Endothelial cell (in vitro differentiated cells): ENCODE data around the gene CPTP. TPM values are rescaled to one million over a fixed set of nuclear protein-coding genes. Genes with fewer than 3 reads are reported as not detected.
A peak's percentile ranks its signal among the peaks of the same experiment; 100 is the strongest.
"Not testable (repeated sequence)": the region's sequence is repeated elsewhere in the genome, so short reads cannot be mapped to it uniquely, and the experiment has no call there.

ENCODE experiments used
- DNase-seq: peaks from one replicate; pipeline ENCODE4 v3.0.0; 2021; ENCODE audit warnings: low spot score
- H3K27ac Mint-ChIP-seq: one replicate; pipeline ENCODE4 v1.8.0; 2021; ENCODE audit warnings: mixed read lengths, inconsistent platforms; ENCODE audit not compliant: unreplicated experiment
- H3K27me3 Mint-ChIP-seq: one replicate; pipeline ENCODE4 v1.8.0; 2021; ENCODE audit warnings: mild to moderate bottlenecking, moderate library complexity, mixed read lengths, inconsistent platforms; ENCODE audit not compliant: unreplicated experiment
- H3K36me3 Mint-ChIP-seq: one replicate; pipeline ENCODE4 v1.8.0; 2021; ENCODE audit warnings: mild to moderate bottlenecking, low read depth, mixed read lengths, inconsistent platforms; ENCODE audit not compliant: unreplicated experiment
- H3K4me1 Mint-ChIP-seq: one replicate; pipeline ENCODE4 v1.8.0; 2021; ENCODE audit warnings: mild to moderate bottlenecking, mixed read lengths, inconsistent platforms; ENCODE audit not compliant: unreplicated experiment
- H3K4me3 Mint-ChIP-seq: one replicate; pipeline ENCODE4 v1.8.0; 2021; ENCODE audit warnings: mild to moderate bottlenecking, mixed read lengths, inconsistent platforms; ENCODE audit not compliant: unreplicated experiment
- H3K9me3 Mint-ChIP-seq: one replicate; pipeline ENCODE4 v1.8.0; 2021; ENCODE audit warnings: mixed read lengths, inconsistent platforms; ENCODE audit not compliant: unreplicated experiment
- total RNA-seq: library from RNA; stranded (reverse); fragmentation: NEBNext Ultra II Directional; extraction: Animal tissue kit (Norgen Biotek cat#: 25700); gene quantifications from one replicate; pipeline ENCODE4 v1.2.1, GENCODE V29; 2021; ENCODE audit not compliant: unreplicated experiment
- TF ChIP-seq, protein P1 (sequence below): fragments of 200-600 bp; sonication (generic); IDR thresholded peaks from one replicate; pipeline ENCODE4 v1.5.0; 2021; ENCODE audit warnings: antibody characterized with exemption; ENCODE audit not compliant: unreplicated experiment

Gene CPTP
- total RNA-seq, 1 donor from 2014 or later: 26.0 TPM

DNA sequence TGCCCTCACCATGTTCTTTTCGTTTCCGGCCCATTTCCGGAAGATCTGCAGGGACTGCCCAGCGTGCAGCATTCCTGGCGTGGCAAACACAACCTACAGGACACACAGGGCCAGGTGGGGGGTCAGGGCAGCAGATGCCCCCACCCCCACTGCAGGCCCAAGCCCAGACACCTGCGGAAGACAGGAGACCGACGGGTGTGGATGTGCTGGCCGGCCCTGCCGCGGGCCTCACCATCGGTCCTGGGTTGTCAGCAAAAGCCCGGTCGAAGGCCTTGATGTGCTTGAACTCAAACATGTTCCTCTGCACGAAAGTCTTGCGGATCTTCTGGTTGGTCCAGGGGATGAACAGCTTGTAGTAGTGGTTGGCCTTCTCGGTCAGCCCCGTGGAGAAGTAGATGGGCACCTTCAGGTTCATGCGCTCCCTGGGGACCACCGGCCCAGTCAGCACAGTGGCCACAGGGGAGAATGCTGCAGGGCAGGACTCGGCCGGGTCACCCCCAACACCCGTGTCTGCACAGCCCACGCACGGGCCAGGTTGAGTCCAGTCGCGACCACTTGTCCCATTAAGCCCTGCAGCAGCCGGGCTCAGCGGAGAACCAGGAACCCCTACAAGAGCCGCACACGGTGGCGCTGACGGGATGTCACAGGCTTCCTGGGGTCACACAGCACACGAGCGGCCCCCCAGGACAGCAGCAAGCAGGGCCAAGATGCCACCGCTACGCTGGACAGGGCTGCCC, 10.9 kb upstream of the CPTP start:
- peak overlapping the region; percentile 65 for H3K4me3 Mint-ChIP-seq
- TF ChIP-seq, protein P1, sequence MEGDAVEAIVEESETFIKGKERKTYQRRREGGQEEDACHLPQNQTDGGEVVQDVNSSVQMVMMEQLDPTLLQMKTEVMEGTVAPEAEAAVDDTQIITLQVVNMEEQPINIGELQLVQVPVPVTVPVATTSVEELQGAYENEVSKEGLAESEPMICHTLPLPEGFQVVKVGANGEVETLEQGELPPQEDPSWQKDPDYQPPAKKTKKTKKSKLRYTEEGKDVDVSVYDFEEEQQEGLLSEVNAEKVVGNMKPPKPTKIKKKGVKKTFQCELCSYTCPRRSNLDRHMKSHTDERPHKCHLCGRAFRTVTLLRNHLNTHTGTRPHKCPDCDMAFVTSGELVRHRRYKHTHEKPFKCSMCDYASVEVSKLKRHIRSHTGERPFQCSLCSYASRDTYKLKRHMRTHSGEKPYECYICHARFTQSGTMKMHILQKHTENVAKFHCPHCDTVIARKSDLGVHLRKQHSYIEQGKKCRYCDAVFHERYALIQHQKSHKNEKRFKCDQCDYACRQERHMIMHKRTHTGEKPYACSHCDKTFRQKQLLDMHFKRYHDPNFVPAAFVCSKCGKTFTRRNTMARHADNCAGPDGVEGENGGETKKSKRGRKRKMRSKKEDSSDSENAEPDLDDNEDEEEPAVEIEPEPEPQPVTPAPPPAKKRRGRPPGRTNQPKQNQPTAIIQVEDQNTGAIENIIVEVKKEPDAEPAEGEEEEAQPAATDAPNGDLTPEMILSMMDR: no peak
- H3K36me3 Mint-ChIP-seq: peaks cover 3% of the 10 kb centered on the region
- H3K9me3 Mint-ChIP-seq: no peaks in the 10 kb centered on the region
- H3K27ac Mint-ChIP-seq: no peak overlapping the region
- H3K27me3 Mint-ChIP-seq: peaks cover 6% of the 10 kb centered on the region
- peaks cover 6% of the 10 kb centered on the region for H3K4me1 Mint-ChIP-seq
- no peak for DNase-seq

DNA sequence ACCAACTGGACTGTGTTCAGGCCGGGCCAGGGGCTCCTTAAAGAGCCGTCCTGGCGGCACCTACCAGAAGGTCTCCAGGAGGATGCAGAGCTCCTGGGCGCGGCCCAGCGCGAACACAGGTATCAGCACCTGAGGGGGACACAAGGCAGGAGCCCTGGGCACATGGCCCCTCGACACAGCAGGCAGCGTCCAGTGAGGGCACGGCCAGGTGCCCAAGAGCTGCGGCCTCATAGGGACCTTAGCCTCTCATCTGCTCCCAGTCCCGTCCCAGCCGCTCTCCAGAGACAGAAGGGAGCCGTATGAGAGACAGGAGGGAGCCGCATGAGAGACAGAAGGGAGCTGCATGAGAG, 10.4 kb upstream of the CPTP start:
- Mint-ChIP-seq H3K9me3 (no peaks in the 10 kb centered on the region), H3K27ac (no peak overlapping the region), H3K4me3 (no peak overlapping the region), H3K4me1 (peaks cover 6% of the 10 kb centered on the region), H3K36me3 (peaks cover 5% of the 10 kb centered on the region), H3K27me3 (peaks cover 4% of the 10 kb centered on the region)
- DNase-seq: no peak
- TF ChIP-seq, protein P1: no peak

DNA sequence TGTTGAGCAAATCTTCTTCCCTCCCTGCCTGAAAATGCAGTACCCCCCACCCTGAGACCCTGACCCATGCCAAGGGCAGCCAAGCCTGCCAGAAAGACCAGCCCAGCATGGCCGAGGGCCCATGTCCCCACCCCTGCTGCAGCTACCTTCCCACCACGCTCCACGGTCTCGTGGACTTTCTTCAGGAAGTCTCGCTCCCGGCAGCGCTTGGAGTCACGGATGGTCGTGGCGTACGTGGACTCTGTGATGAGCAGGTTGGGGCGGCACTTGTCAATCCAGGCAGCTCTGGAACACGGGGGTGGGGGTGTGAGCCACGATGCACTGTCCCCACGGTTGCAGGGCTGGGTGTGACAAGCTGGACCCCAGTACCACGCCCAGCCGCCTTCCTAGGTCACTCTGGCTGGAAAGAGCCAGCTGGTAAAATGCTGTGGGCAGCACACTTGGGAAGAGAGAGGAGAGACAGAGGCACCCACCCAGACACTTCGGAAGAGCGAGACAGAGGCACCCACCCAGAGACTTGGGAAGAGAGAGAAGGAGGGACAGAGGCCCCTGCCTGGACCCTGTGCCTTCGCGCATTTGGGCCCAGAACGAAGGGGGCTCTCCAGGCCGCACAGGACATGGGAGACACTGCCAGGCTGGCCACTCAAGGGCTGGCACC, 9.8 kb upstream of the CPTP start:
- H3K4me1 Mint-ChIP-seq: peaks cover 6% of the 10 kb centered on the region
- no peak for DNase-seq
- H3K9me3 Mint-ChIP-seq: no peaks in the 10 kb centered on the region
- no peak overlapping the region for H3K4me3 Mint-ChIP-seq
- TF ChIP-seq, protein P1: no peak
- H3K36me3 Mint-ChIP-seq: peaks cover 8% of the 10 kb centered on the region
- H3K27me3 Mint-ChIP-seq: peaks cover 3% of the 10 kb centered on the region
- H3K27ac Mint-ChIP-seq: no peak overlapping the region

DNA sequence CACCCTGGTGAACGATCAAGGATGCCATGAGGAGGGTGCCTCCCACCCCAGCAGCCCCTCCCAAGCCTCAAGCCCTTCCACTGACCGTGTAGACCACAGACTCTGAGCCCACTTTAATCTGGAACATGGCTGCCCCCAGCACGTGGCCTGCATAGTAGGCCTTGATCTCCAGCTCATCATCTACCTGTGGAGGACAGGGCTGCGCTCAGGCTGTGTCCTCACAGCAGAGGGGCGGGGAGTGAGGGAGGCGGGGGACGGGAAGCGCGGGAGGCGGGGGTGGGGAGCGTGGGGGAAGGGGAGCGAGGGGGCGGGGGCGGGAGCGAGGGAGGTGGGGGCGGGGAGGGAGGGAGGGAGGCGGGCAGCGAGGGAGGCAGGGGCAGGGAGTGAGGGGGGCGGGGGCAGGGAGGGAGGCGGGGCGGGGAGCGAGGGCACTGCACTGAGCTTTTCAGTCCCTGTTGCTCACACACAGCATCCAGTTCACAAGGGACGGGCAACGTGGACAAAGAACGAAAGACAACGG, 9.1 kb upstream of the CPTP start:
- Mint-ChIP-seq H3K4me3 (no peak overlapping the region), H3K9me3 (no peaks in the 10 kb centered on the region), H3K27me3 (peaks cover 5% of the 10 kb centered on the region), H3K4me1 (peaks cover 6% of the 10 kb centered on the region), H3K27ac (no peak overlapping the region), H3K36me3 (peaks cover 8% of the 10 kb centered on the region)
- TF ChIP-seq, protein P1: no peak
- no peak for DNase-seq

DNA sequence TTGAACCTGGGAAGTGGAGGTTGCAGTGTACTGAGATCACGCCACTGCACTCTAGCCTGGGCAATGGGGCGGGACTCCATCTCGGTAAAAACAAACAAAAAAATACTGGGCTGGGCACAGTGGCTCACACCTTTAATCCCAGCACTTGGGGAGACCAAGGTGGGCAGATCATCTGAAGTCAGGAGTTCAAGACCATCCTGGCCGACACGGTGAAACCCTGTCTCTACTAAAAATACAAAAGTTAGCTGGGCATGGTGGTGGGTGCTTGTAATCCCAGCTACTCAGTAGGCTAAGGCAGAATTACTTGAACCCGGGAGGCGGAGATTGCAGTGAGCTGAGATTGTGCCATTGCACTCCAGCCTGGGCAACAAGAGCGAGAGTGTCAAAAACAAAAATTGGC, 8.4 kb upstream of the CPTP start:
- H3K4me3 Mint-ChIP-seq, H3K4me1 Mint-ChIP-seq, H3K9me3 Mint-ChIP-seq, H3K27ac Mint-ChIP-seq, H3K36me3 Mint-ChIP-seq, H3K27me3 Mint-ChIP-seq, DNase-seq: not testable (repeated sequence)
